Activated T-cell treated with anti-CD3 and anti-CD28 coated beads for 48 hours (primary cell): Measurements from ENCODE around the gene CFAP299.

ENCODE experiments used
- DNase-seq: peaks from one replicate; pipeline ENCODE4 v3.0.0-alpha.2; 2020; ENCODE audit warnings: low read depth

Gene CFAP299

GRCh38 chr4:80926891-80927290, 591.4 kb downstream of the CFAP299 start:
- no peak for DNase-seq

GRCh38 chr4:80927420-80927819, 591.9 kb downstream of the CFAP299 start:
- DNase-seq = no peak

DNA sequence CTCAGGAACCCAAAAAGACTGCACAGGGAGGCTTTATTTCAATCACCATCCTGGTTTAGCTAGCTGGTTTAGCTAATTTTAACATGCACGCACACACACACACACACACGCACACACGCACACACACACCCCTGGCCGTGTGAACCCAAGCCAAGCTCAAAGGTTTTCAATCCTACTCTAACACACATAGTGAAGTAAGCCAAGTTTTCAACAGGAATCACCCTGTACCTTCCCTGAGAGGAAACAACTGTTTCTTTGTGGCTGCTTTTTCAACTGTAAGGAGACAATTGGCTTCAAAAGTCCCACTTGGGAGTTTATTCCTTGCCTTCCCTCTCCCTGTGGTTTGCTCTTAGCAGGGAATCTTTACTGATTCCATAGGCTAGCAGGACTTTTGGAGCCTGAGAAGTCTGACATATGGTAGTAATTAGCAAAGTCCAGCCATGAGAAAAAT, 596.1 kb downstream of the CFAP299 start:
- DNase-seq = no peak

GRCh38 chr4:80948141-80948540, 612.6 kb downstream of the CFAP299 start:
- DNase-seq = no peak

- DNase-seq = no peak
Observed at GRCh38 chr4:80948995-80949394, 613.5 kb downstream of the CFAP299 start.

GRCh38 chr4:80956421-80956820, 620.9 kb downstream of the CFAP299 start:
- no peak for DNase-seq

GRCh38 chr4:80963051-80963450, 627.5 kb downstream of the CFAP299 start:
- DNase-seq = no peak

GRCh38 chr4:80967346-80967745, 631.8 kb downstream of the CFAP299 start:
- no peak for DNase-seq

GRCh38 chr4:80980239-80980638, 644.7 kb downstream of the CFAP299 start:
- no peak for DNase-seq

GRCh38 chr4:80986011-80986410, 650.5 kb downstream of the CFAP299 start:
- DNase-seq = no peak

DNA sequence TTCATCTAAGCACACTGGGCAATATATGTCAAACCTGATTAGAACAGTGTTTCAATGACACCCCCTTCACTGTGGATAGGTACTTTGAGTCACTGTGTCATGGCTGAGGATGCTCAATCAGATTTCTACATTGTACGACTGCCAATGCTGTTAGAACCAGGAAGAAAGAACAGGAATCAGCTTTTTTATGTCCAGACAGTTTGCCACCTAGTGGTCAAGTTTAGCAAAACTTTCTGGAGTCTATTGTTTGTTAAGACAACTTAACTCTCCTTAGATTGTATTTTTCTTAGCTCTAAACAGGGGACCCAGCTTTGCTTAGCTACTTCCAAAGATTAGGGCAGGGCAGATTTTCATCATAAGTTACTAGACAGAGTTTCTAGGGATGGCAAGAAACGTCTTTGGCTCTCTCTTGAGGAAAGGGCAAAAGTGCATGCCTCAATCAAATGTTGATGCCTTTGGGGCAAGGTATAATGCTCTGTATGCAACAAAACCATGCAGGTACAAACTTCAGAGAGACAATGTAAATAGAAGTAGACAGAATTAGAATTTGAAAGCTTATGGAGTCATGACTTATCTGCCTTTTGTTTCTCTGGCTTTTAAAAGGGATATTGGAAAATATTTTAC, 654.5 kb downstream of the CFAP299 start:
- DNase-seq = no peak

- DNase-seq = no peak
Observed at GRCh38 chr4:80990851-80991250, 655.3 kb downstream of the CFAP299 start.

DNA sequence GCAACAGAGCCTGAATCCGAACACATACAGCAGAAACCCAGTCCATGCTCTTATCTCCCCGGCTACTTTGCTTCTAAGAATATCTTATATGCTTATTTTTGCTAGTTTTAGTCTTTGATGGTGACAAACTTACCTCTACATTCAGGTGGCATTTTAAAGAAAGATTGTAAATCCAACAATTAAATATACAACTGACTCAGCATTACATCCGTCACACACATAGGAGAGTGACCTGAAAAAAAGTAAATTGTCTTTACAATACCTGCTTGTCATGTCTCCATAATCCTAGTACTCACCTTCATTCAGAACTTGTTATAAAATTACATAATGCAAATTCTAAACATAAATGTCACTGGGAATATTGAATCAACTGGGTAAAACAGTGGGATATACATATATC, 664.4 kb downstream of the CFAP299 start:
- DNase-seq = no peak

GRCh38 chr4:81003597-81004111, 668.1 kb downstream of the CFAP299 start:
- DNase-seq = no peak

DNA sequence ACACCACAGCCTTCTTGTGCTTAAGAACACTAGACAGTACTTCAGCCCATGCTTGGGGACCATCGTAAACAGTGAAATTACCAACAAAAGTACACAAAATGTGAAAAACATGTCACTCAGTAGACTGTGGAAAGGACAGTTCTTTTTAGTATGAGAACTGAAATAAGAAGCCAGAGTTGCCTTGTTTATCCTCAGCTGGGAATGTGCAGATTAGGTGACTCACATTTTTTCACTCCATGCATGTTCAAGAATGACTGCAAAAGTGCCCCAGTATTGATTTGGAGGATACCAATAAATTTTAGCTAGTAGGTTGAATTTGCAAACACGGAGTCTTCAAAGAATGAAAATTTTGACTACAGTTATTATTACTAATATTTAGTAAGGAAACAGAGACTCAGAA, 671.9 kb downstream of the CFAP299 start:
- no peak for DNase-seq
